PFSK-1 (cell line): ENCODE measurements around the gene UQCRC2.

Experiments used
- FOXP2 ChIP-seq: optimal IDR thresholded peaks from 2 replicates; pipeline ENCODE3; 2011; ENCODE audit warnings: borderline replicate concordance, control low read depth, inconsistent platforms; ENCODE audit not compliant: insufficient read depth; ENCODE audit errors: extremely low read length, extremely low read depth
- POLR2AphosphoS5 ChIP-seq: IDR thresholded peaks from 2 replicates; pipeline ENCODE4 v1.6.1; 2012; ENCODE audit warnings: low read depth, mild to moderate bottlenecking, control low read depth, low read length, moderate library complexity
- TAF1 ChIP-seq: IDR thresholded peaks from 2 replicates; pipeline ENCODE4 v1.6.1; 2012; ENCODE audit warnings: low read length, control low read depth, borderline replicate concordance; ENCODE audit not compliant: insufficient read depth
- TF ChIP-seq, protein P1 (sequence below), 2 experiments: IDR thresholded peaks; 2 replicates each; pipeline versions ENCODE4 v1.6.1 to v1.8.0; 2011 to 2012; ENCODE audit warnings: low read depth in 2 of 2, low read length in 2 of 2, control low read depth in 1 of 2, inconsistent platforms in 1 of 2, mild to moderate bottlenecking in 1 of 2, moderate library complexity in 1 of 2; ENCODE audit not compliant: insufficient read depth in 1 of 2

DNA sequence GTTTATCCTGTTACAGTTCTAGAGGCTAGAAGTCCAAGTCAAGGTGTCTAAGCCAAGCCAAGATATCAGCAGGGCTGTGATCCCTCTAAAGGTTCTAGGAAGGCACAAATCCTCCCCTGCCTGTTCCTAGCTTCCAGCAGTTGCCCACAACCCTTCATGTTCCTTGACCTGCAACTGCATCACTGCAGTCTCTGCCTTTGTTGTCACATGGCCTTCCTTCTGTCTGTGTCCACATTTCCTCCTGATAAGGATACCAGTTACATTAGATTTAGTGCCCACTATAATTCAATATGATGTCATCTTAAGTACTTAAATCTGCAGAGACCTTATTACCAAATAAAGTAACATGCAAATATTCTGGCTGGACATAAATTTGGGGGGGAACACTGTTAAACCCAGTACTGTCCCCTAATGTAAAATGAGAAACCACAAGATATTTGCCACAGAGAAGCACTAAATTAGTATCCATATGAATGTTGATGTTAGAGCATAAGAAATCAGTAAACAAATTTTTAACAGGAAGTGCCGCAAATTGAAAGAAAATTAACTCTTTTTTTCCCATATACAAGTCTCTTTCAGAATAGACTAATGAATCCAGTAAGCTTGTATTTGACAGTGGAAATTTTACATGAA lies 4.7 kb downstream of the UQCRC2 start:
- TF ChIP-seq TAF1 (no peak), POLR2AphosphoS5 (no peak), FOXP2 (no peak)
- TF ChIP-seq, protein P1, sequence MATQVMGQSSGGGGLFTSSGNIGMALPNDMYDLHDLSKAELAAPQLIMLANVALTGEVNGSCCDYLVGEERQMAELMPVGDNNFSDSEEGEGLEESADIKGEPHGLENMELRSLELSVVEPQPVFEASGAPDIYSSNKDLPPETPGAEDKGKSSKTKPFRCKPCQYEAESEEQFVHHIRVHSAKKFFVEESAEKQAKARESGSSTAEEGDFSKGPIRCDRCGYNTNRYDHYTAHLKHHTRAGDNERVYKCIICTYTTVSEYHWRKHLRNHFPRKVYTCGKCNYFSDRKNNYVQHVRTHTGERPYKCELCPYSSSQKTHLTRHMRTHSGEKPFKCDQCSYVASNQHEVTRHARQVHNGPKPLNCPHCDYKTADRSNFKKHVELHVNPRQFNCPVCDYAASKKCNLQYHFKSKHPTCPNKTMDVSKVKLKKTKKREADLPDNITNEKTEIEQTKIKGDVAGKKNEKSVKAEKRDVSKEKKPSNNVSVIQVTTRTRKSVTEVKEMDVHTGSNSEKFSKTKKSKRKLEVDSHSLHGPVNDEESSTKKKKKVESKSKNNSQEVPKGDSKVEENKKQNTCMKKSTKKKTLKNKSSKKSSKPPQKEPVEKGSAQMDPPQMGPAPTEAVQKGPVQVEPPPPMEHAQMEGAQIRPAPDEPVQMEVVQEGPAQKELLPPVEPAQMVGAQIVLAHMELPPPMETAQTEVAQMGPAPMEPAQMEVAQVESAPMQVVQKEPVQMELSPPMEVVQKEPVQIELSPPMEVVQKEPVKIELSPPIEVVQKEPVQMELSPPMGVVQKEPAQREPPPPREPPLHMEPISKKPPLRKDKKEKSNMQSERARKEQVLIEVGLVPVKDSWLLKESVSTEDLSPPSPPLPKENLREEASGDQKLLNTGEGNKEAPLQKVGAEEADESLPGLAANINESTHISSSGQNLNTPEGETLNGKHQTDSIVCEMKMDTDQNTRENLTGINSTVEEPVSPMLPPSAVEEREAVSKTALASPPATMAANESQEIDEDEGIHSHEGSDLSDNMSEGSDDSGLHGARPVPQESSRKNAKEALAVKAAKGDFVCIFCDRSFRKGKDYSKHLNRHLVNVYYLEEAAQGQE (IDR thresholded peaks at IDR 0.05; ENCODE audit: insufficient read depth in 1 of 2, low read depth in 2 of 2, low read length in 2 of 2) = no peak
